Thyroid gland (tissue), 4 donors: ENCODE data around the gene KDM2B.

Experiments used
- POLR2A ChIP-seq, 2 donors: fragments of 450-650 bp; IDR thresholded peaks; one replicate each; pipeline ENCODE4 v1.6.1; 2017; ENCODE audit warnings: antibody characterized with exemption in 2 of 2, mild to moderate bottlenecking in 2 of 2, moderate library complexity in 1 of 2
- TF ChIP-seq, protein P1 (sequence below), 6 experiments: fragments of 200-600 bp in 3 of 6; fragments of 450-650 bp in 3 of 6; sonication (generic) in 3 of 6; IDR thresholded peaks; one replicate each; pipeline ENCODE4 v1.5.1; 2016 to 2019; ENCODE audit warnings: antibody characterized with exemption in 6 of 6, mild to moderate bottlenecking in 2 of 6, inconsistent platforms in 1 of 6, moderate library complexity in 1 of 6

DNA sequence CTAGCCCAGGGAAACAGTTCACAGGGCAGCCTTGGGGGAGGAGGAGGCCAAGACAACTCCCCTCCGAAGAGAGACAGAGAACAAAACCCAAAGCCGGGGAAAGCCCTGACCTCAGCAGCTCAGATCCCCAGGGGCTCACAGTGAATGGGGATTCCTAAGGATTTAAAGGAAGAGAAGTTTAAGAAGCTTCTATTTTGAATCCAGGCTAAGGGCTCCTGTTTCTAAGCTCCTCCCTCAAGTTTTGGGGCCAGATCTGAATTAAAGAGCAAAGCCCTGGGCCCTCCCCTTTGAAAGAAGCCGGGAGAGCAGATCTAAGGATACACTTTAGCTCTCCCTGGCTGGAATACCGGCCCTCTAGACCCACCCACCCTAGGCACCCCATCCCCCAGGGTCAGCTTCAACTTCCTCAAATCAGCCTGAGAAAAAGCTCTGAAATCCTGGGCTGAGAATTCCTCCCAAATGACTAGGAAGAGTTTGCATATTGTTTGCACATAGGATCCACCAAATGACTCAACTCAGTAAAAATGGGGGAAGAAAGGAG lies 3.9 kb downstream of the KDM2B start:
- no peak for TF ChIP-seq POLR2A (IDR thresholded peaks at IDR 0.05)
- TF ChIP-seq, protein P1, sequence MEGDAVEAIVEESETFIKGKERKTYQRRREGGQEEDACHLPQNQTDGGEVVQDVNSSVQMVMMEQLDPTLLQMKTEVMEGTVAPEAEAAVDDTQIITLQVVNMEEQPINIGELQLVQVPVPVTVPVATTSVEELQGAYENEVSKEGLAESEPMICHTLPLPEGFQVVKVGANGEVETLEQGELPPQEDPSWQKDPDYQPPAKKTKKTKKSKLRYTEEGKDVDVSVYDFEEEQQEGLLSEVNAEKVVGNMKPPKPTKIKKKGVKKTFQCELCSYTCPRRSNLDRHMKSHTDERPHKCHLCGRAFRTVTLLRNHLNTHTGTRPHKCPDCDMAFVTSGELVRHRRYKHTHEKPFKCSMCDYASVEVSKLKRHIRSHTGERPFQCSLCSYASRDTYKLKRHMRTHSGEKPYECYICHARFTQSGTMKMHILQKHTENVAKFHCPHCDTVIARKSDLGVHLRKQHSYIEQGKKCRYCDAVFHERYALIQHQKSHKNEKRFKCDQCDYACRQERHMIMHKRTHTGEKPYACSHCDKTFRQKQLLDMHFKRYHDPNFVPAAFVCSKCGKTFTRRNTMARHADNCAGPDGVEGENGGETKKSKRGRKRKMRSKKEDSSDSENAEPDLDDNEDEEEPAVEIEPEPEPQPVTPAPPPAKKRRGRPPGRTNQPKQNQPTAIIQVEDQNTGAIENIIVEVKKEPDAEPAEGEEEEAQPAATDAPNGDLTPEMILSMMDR (IDR thresholded peaks at IDR 0.05) = no peak
